ENCODE measurements around the gene PTGFRN. TPM values are rescaled to one million over a fixed set of nuclear protein-coding genes. Genes with fewer than 3 reads are reported as not detected.
"Not testable (repeated sequence)": the region's sequence is repeated elsewhere in the genome, so short reads cannot be mapped to it uniquely, and the experiment has no call there.

Gene PTGFRN
- total RNA-seq, 1 donor from 2014 or later, result 86.9 TPM

DNA sequence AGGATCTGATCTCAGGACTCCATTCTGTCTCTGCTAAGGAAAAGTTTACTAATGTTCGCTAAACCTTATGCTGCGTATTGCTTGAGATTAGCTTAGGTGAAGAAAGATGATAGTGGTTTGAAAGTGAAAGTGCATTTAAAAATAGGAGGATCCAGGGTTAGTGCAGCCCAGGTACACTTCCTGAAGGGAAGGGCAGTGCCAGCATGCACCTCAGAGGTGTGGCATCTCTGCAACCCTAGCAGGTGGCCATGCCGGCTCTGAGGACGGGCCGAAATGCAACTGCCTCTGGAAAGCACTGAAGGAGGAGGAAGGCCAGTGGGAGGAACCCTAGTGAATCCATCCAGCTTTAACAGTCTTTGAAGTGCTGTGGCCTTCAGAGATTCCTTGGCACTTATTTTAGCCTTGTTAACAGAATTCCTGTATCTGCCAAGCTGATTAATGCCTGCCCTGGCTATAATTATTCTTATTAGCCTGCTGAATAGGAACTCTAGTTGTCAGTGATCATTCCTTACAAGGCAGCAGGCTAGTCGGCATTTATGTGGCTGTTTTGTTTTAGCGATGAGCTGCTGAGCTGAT, 5.5 kb downstream of the PTGFRN start:
- DNase-seq (ENCODE audit: extremely low read depth, low read depth, low spot score), result no peak

DNA sequence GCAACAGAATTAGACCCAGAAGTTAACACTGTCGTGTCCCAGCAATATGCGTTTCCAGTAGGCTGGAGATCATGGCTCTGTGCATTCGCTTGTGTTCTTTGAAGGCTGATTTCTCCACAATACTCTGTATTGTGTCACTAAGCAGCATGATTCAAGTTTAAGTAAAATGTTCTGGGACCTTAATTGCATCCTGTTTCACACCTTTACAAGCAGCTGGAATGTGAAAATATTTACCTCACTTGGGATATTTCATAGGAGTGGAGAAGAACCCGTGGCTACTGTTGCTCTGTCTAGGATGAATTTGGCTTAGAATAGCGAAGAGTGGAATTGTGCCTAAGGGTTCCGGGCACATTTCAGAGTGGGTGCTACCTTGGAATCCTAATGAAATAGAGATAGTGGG, 6.3 kb downstream of the PTGFRN start:
- no peak for DNase-seq (ENCODE audit: extremely low read depth, low read depth, low spot score)

GRCh38 chr1:116916533-116917445, 7.1 kb downstream of the PTGFRN start:
- DNase-seq (ENCODE audit: extremely low read depth, low read depth, low spot score), result no peak

GRCh38 chr1:116918714-116919357, 9.1 kb downstream of the PTGFRN start:
- DNase-seq (ENCODE audit: extremely low read depth, low read depth, low spot score), result no peak

- no peak for DNase-seq (ENCODE audit: extremely low read depth, low read depth, low spot score)
Observed at GRCh38 chr1:116919802-116920201, 10.1 kb downstream of the PTGFRN start.

DNA sequence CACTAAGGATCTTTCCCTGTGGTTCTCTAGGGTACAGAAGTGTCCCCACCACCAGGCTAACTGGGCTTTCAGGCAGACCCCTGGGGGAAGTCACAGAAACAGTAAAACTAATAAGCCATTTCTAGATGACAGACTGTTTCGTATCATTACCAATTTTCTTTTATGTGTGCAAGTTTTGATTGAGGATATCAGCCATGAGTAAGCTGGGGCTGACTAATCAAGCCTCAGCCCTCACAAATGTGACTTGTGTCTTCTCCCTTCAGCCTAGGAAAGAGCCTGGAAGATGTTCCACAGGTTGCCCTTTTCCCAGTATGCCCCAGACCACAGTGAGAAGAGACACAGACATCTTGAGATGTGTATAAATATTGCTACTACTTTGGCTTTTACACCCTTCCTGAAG, 10.5 kb downstream of the PTGFRN start:
- DNase-seq (ENCODE audit: extremely low read depth, low read depth, low spot score), result no peak

DNA sequence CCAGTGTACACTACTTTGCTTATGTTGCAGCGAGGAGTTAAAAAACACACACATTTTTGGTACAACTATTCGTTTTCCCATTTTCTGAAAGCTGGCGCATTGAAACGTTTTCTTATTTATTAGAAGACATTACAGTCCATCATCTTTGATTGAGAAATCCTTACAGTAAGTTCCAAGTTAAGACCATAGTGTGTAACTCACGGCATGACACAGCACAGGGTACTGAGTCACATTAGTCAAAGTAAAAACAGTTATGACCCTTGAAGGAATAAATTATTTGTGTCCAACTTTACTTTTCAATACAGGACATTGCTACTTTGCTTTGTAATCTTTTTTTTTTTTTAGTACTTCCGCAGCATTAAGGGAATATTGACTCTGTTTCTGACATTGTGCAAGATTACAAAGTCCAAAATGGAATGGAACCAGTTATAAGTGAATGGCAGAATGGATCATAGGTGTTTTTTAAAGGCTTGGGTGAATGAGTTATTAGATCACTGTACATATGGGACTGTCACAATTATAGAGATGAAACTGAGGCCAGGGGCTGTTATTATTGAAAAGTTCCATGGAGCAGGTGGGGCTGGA, 11.7 kb downstream of the PTGFRN start:
- no peak for DNase-seq (ENCODE audit: extremely low read depth, low read depth, low spot score)

DNA sequence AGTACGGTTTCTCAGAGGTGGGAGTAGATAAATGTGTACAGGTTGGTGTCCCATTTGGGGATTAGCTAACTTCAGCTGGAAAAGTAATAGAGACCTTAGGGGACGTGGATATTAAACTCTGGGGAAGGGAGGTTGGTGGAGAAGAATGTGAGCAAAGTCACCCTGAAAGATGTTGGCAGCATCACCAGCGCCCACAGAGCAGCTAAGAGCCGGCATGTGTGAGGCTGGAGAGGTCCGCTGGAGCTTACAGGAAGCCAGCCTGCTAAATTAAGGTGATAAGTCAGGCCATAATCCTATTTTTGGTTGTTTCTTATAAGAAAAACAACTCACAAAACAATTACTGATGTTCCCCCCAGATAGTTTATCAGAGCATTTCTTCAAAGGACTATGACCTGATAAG, 12.2 kb downstream of the PTGFRN start:
- DNase-seq (ENCODE audit: extremely low read depth, low read depth, low spot score), result no peak

DNA sequence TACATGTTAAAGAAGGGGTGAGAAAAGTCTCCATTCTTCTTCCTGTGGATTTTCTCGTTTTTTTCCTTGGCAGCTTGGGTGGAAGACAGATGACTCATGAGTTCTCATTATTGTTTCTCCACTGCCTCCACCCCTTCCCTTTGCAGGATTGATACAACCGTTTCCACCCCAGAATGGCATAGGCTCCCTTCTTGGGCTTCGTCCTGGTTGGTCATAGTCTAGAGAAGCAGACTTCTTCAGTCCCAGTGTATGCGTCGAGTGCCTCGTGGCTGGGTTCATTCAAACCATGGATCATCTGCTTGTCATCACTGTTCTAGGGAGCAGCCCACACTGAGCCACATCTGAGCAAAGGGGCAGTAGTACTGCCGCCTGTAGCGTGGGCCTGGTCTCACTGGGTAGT, 13.7 kb downstream of the PTGFRN start:
- peak; percentile 50 for DNase-seq (ENCODE audit: extremely low read depth, low read depth, low spot score)

GRCh38 chr1:116927049-116927798, 17.5 kb downstream of the PTGFRN start:
- DNase-seq (ENCODE audit: extremely low read depth, low read depth, low spot score), result no peak

- DNase-seq (ENCODE audit: extremely low read depth, low read depth, low spot score), result no peak
Observed at GRCh38 chr1:116929961-116930592, 20.4 kb downstream of the PTGFRN start.

GRCh38 chr1:116931016-116931918, 21.6 kb downstream of the PTGFRN start:
- DNase-seq (ENCODE audit: extremely low read depth, low read depth, low spot score), result no peak

DNA sequence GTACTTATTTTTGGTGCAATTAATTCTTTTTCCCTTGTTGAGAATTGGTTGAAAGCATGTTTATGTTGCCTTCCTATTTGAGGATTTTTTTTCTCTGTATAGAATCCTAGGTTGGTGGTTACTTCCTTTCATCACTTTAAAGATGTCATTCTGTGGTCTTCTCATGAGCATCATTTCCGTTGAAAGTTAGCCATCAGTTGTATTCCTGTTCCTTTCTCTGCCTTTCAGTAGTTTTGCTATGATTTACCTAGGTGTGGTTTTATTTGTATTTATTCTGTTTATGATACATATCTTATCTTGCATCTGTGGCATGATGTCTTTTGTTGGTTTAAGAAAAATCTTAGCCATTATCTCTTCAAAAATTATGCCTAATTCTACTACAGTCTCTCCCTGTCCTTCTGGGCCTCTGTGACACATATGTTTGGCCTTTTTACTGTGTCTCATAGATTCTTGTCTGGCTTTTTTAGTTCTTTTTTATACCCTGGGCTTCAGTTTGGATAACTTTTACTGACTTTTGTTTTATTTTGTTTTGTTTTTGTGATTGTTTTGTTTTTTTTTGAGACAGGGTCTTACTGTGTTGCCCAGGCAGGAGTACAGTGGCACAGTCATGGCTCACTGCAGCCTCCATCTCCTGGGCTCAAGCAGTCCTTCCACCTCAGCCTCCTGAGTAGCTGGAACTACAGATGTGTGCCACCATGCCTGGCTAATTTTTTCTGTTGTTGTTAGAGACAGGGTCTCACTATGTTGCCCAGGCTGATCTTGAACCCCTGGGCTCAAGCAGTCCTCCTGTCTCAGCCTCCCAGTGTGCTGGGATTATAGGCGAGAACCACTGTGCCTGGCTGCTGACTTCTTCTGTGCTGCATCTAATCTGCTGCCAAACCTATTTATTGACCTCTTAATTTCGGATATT, 24.1 kb downstream of the PTGFRN start:
- DNase-seq (ENCODE audit: extremely low read depth, low read depth, low spot score), result no peak

DNA sequence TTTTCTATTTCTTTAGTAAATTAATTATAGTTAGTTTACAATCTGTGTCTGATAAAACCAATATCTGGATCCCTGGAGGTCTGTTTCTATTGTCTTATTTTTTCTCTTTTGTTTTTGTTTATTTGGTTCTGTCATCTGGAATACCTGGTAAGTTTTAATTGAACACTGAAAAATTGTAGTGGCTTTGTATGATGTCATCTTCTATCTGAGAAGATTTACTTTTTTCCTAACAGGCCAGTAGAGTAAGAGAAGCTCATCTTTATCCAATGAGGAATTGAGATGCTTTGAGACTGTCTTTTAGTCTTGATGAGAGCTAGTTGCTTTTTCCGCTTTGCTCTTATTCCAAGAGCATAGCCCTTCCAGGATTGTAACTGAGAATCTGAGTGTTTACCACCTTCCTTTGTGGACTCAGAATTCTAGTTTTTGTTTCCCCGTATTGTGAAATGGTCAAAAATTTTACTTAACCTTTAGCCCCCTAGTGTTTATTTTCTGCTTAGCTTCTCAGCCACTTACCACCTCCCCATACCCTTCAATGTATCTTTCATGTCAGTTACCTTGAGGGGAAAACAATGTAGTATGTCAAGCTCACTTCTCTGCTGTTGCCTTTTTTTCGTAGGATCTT, 25.0 kb downstream of the PTGFRN start:
- no peak for DNase-seq (ENCODE audit: extremely low read depth, low read depth, low spot score)

GRCh38 chr1:116938216-116938615, 28.5 kb downstream of the PTGFRN start:
- no peak for DNase-seq (ENCODE audit: extremely low read depth, low read depth, low spot score)

DNA sequence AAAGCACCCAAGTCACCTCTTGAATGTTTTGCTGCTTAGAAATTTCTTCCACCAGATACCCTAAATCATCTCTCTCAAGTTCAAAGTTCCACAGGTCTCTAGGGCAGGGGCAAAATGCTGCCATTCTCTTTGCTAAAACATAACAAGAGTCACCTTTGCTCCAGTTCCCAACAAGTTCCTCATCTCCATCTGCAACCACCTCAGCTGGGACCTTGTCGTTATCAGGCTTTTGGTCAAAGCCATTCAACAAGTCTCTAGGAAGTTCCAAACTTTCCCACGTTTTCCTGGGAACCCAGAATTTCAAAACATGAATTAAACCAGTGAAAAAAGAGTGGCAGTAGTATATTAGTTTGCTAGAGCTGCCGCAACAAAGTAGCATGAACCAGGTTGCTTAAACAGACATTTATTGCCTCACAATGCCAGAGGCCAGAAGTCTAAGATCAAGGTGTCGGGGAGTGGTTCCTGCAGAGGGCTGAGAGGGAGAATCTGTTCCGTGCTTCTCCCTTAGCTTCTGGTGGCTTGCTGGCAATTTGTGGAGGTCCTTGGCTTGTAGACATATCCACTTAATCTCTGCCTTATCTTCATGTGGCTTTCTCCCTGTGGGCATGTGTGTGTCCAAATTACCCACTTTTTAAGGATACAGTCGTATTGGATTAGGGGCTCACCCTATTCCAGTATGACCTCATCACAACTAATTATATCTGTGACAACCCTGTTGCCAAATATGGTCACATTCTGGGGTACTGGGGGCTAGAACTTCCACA, 30.2 kb downstream of the PTGFRN start:
- not testable (repeated sequence) for DNase-seq (ENCODE audit: extremely low read depth, low read depth, low spot score)

All from glomerular endothelial cell (primary cell).